SK-N-SH (cell line): ENCODE results near the gene GSTO1. TPM values are rescaled to one million over a fixed set of nuclear protein-coding genes. Genes with fewer than 3 reads are reported as not detected.

Experiments used
- CTCF ChIA-PET: fragments of 300-600, 350-600 bp; formaldehyde crosslinking; extraction: SDS; loops from one replicate; lab custom pipeline; 2021; lab: Yijun Ruan, JAX
- POLR2A ChIA-PET: fragments of 350-600 bp; sonication (Branson Sonifier 250); formaldehyde crosslinking; extraction: SDS; loops from one replicate; lab custom pipeline; 2020; ENCODE audit warnings: antibody characterized with exemption, inconsistent platforms; lab: Yijun Ruan, JAX
- DNase-seq: peaks from one replicate; pipeline ENCODE4 v3.0.0; 2012
- H2AFZ ChIP-seq: fragments of 200-600 bp; sonication (generic); 2 replicates; pipeline ENCODE4 v1.8.1; 2016; ENCODE audit warnings: antibody characterized with exemption, mild to moderate bottlenecking, low read depth
- H3F3A ChIP-seq: fragments of 200-600 bp; sonication (generic); replicated peaks from 2 replicates; pipeline ENCODE3; 2016; ENCODE audit warnings: antibody characterized with exemption, mild to moderate bottlenecking; ENCODE audit not compliant: insufficient read depth
- H3K27ac ChIP-seq, 2 experiments: fragments of 200-500 bp in 1 of 2; fragments of 200-600 bp in 1 of 2; sonication (Bioruptor generic) in 1 of 2; sonication (generic), shearing (Covaris generic) in 1 of 2; 2 replicates each; pipeline versions ENCODE4 v1.5.1 to v1.6.1; 2014 to 2016; ENCODE audit warnings: low read depth in 2 of 2, inconsistent platforms in 1 of 2, low read length in 1 of 2, mild to moderate bottlenecking in 1 of 2, mixed read lengths in 1 of 2
- H3K27me3 ChIP-seq: fragments of 200-600 bp; sonication (generic), shearing (Covaris generic); 2 replicates; pipeline ENCODE4 v1.6.1; 2016; ENCODE audit warnings: mixed run types; ENCODE audit not compliant: insufficient read depth
- H3K36me3 ChIP-seq, 2 experiments: fragments of 200-500 bp in 1 of 2; fragments of 200-600 bp in 1 of 2; sonication (Bioruptor generic) in 1 of 2; sonication (generic) in 1 of 2; replicated peaks in 1 of 2; 2 replicates each; pipeline versions ENCODE3 to v1.5.1; 2014 to 2016; ENCODE audit warnings: low read length in 1 of 2, mild to moderate bottlenecking in 1 of 2; ENCODE audit not compliant: insufficient read depth in 2 of 2, control insufficient read depth in 1 of 2
- H3K4me1 ChIP-seq, 2 experiments: fragments of 200-500 bp in 1 of 2; fragments of 200-600 bp in 1 of 2; sonication (Bioruptor generic) in 1 of 2; sonication (generic), shearing (Covaris generic) in 1 of 2; 2 replicates each; pipeline versions ENCODE4 v1.5.1 to v1.6.1; 2014 to 2016; ENCODE audit warnings: low read depth in 1 of 2, low read length in 1 of 2, mixed run types in 1 of 2; ENCODE audit not compliant: insufficient read depth in 2 of 2, control insufficient read depth in 1 of 2
- H3K4me2 ChIP-seq: fragments of 200-600 bp; sonication (generic), shearing (Covaris generic); 2 replicates; pipeline ENCODE4 v1.6.1; 2017; ENCODE audit warnings: mixed run types
- H3K4me3 ChIP-seq, 2 experiments: fragments of 200-500 bp in 1 of 2; fragments of 200-600 bp in 1 of 2; sonication (Bioruptor generic) in 1 of 2; sonication (generic), shearing (Covaris generic) in 1 of 2; 2 replicates each; pipeline versions ENCODE4 v1.5.1 to v1.8.1; 2014 to 2016; ENCODE audit warnings: low read depth in 2 of 2, inconsistent platforms in 1 of 2, low read length in 1 of 2, mild to moderate bottlenecking in 1 of 2, mixed read lengths in 1 of 2, moderate library complexity in 1 of 2
- H3K79me2 ChIP-seq: fragments of 200-600 bp; sonication (generic); 2 replicates; pipeline ENCODE4 v1.8.1; 2017; ENCODE audit warnings: mild to moderate bottlenecking; ENCODE audit not compliant: insufficient read depth
- H3K9ac ChIP-seq: fragments of 200-600 bp; sonication (generic); 2 replicates; pipeline ENCODE4 v1.6.1; 2017; ENCODE audit warnings: mixed run types
- H3K9me2 ChIP-seq: fragments of 200-600 bp; sonication (generic); 2 replicates; pipeline ENCODE4 v1.6.1; 2017; ENCODE audit warnings: mixed run types
- H3K9me3 ChIP-seq: fragments of 200-600 bp; sonication (generic); 2 replicates; pipeline ENCODE4 v1.6.1; 2017; ENCODE audit warnings: mixed run types, mild to moderate bottlenecking, moderate library complexity
- H4K20me1 ChIP-seq: fragments of 200-600 bp; sonication (generic); 2 replicates; pipeline ENCODE4 v1.6.1; 2017; ENCODE audit warnings: mild to moderate bottlenecking, mixed run types; ENCODE audit not compliant: insufficient read depth
- ELF1 ChIP-seq: IDR thresholded peaks from 2 replicates; pipeline ENCODE4 v1.4.0; 2012
- FOSL2 ChIP-seq: IDR thresholded peaks from 2 replicates; pipeline ENCODE4 v1.4.0; 2012; ENCODE audit warnings: low read depth, mild to moderate bottlenecking, moderate library complexity, borderline replicate concordance
- GABPA ChIP-seq: IDR thresholded peaks from 2 replicates; pipeline ENCODE4 v1.4.0; 2012; ENCODE audit warnings: low read depth, mild to moderate bottlenecking
- JUND ChIP-seq: IDR thresholded peaks from 2 replicates; pipeline ENCODE4 v1.4.0; 2012
- MEF2A ChIP-seq: IDR thresholded peaks from 2 replicates; pipeline ENCODE4 v1.4.0; 2012; ENCODE audit warnings: low read depth, borderline replicate concordance
- MXI1 ChIP-seq: IDR thresholded peaks from 2 replicates; pipeline ENCODE4 v1.6.1; 2012; ENCODE audit warnings: mild to moderate bottlenecking, low read depth, low read length, improper control_type of control experiment
- NRF1 ChIP-seq: IDR thresholded peaks from 2 replicates; pipeline ENCODE4 v1.6.1; 2012; ENCODE audit warnings: low read depth, mild to moderate bottlenecking, low read length
- PBX3 ChIP-seq: IDR thresholded peaks from 2 replicates; pipeline ENCODE4; 2012
- POLR2AphosphoS5 ChIP-seq: IDR thresholded peaks from 2 replicates; pipeline ENCODE4 v1.6.1; 2012; ENCODE audit warnings: low read depth, low read length
- RAD21 ChIP-seq: IDR thresholded peaks from 2 replicates; pipeline ENCODE4 v1.6.1; 2012; ENCODE audit warnings: mild to moderate bottlenecking, low read length
- RCOR1 ChIP-seq: fragments of 150-350 bp; IDR thresholded peaks from 2 replicates; pipeline ENCODE4 v1.6.1; 2017; ENCODE audit warnings: antibody characterized with exemption, low read length
- RXRA ChIP-seq: IDR thresholded peaks from 2 replicates; pipeline ENCODE4 v1.4.0; 2012; ENCODE audit warnings: low read depth, mild to moderate bottlenecking, borderline replicate concordance
- SMC3 ChIP-seq: IDR thresholded peaks from 2 replicates; pipeline ENCODE4 v1.6.1; 2012; ENCODE audit warnings: low read depth, low read length, improper control_type of control experiment
- TCF12 ChIP-seq: IDR thresholded peaks from 2 replicates; pipeline ENCODE4 v1.4.0; 2012
- TEAD4 ChIP-seq: IDR thresholded peaks from 2 replicates; pipeline ENCODE4 v1.4.0; 2012; ENCODE audit warnings: mild to moderate bottlenecking, borderline replicate concordance; ENCODE audit not compliant: insufficient read depth
- USF2 ChIP-seq: fragments of 150-350 bp; IDR thresholded peaks from 2 replicates; pipeline ENCODE4 v1.6.1; 2017; ENCODE audit warnings: antibody characterized with exemption, low read length, low read depth, borderline replicate concordance
- YY1 ChIP-seq: IDR thresholded peaks from 2 replicates; pipeline ENCODE4 v1.4.0; 2012; ENCODE audit warnings: low read depth, mild to moderate bottlenecking
- WGBS: methylation state at CpG from one replicate; pipeline ENCODE4 v1.1.6; 2017; ENCODE audit warnings: low lambda C conversion rate; 5-methylcytosine and 5-hydroxymethylcytosine counted together
- polyA plus RNA-seq, 3 experiments: library from polyadenylated mRNA; depleted of rRNA; stranded (reverse); fragments of >200 nt; gene quantifications; 2 replicates each; pipeline ENCODE4 v1.2.3, GENCODE V29; 2012
- TF ChIP-seq, protein P1 (sequence below): IDR thresholded peaks from 2 replicates; pipeline ENCODE4 v1.4.0; 2012; ENCODE audit warnings: low read depth
- TF ChIP-seq, protein P2 (sequence below): IDR thresholded peaks from 2 replicates; pipeline ENCODE4 v1.4.0; 2012; ENCODE audit warnings: low read depth, borderline replicate concordance
- TF ChIP-seq, protein P3 (sequence below): fragments of 200-600 bp; sonication (generic); IDR thresholded peaks from 2 replicates; pipeline ENCODE4 v1.6.1; 2017; ENCODE audit warnings: antibody characterized with exemption, mild to moderate bottlenecking, moderate library complexity

GSTO1 gene
- polyA plus RNA-seq, 1 of the 3 experiments (the other 2 are of a cell fraction) = 126 TPM

DNA sequence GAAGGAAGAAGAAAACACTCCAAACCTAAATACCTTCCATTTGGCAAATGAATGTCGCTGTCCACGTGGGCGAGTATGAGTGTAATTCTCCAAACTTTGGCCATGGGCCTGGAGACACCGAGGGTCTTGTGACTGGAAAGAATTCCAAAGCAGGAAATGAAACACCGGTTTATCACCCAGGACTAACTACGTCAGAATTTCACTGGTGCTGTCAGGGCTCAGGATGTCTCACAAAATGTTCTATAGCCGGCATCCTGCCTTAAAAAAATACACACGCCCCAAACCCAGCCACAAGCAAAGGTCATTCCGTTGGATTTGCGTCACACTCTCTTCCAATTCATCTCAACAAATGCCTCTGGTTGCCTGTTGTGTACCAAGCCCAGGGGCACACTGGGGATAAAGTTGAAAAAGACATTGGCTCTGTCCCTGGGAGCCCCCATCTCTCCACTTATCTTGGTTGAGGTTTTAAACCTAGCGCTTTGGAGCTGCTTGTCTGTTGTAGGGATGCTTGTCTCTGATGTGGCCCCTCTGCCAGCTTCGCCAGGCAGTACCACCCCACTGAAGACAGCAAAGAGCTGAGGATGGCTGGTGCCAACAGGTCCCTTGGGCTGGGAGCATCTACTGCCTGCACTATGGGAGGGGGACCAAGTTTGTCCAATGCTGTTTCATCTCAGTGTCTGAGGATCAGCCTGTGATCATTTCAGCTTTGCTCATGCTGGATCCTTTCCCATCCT lies 45.5 kb downstream of the GSTO1 start (continued):
- TF ChIP-seq RXRA (no peak), MEF2A (no peak), POLR2AphosphoS5 (no peak), FOSL2 (no peak), NRF1 (no peak)
- TF ChIP-seq, protein P1, sequence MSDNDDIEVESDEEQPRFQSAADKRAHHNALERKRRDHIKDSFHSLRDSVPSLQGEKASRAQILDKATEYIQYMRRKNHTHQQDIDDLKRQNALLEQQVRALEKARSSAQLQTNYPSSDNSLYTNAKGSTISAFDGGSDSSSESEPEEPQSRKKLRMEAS = peak; percentile 82
- TF ChIP-seq, protein P2, sequence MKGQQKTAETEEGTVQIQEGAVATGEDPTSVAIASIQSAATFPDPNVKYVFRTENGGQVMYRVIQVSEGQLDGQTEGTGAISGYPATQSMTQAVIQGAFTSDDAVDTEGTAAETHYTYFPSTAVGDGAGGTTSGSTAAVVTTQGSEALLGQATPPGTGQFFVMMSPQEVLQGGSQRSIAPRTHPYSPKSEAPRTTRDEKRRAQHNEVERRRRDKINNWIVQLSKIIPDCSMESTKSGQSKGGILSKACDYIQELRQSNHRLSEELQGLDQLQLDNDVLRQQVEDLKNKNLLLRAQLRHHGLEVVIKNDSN = peak; percentile 61; the same call in 1 of the 2 replicates
- TF ChIP-seq, protein P3, sequence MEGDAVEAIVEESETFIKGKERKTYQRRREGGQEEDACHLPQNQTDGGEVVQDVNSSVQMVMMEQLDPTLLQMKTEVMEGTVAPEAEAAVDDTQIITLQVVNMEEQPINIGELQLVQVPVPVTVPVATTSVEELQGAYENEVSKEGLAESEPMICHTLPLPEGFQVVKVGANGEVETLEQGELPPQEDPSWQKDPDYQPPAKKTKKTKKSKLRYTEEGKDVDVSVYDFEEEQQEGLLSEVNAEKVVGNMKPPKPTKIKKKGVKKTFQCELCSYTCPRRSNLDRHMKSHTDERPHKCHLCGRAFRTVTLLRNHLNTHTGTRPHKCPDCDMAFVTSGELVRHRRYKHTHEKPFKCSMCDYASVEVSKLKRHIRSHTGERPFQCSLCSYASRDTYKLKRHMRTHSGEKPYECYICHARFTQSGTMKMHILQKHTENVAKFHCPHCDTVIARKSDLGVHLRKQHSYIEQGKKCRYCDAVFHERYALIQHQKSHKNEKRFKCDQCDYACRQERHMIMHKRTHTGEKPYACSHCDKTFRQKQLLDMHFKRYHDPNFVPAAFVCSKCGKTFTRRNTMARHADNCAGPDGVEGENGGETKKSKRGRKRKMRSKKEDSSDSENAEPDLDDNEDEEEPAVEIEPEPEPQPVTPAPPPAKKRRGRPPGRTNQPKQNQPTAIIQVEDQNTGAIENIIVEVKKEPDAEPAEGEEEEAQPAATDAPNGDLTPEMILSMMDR = no peak

DNA sequence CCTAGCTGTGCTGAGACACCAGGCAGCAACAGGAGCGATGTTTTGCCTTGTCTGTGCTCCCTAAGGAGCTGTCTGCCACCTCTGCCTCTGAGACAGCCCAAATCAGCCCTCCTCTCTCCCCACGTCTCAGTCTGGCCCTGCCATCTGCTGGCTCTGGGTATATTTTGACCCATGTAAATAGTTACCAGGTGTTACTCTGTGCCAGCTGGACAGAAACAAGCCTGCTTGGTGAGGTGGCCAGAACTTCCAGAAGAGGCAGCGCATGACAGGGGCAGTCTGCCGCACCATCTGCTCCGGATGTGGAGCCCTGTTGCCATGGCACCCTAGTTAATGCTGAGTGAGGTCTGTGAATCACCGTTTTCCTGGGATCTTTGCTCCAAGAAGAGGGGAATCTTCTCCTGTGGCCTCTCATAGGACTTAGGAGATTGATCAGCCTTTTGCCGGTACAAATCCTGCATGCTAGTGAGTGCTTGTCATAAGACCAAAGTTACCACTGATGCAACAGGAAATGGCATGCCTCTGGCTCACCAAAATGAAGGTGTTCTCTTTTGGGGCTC lies 46.1 kb downstream of the GSTO1 start:
- WGBS = 2% methylated on average over 7 of the region's 7 CpGs
- no peaks in the 10 kb centered on the region for H3K79me2 ChIP-seq
- CTCF ChIA-PET = interaction anchor here (0.6 to 3.5 kb wide), 15 partner anchors 9 to 322 kb away, joined by 3 to 46 read pairs (median 4); partner anchors contain the start of gene ITPRIP
- no peaks in the 10 kb centered on the region for H3K36me3 ChIP-seq
- POLR2A ChIA-PET = interaction anchor here (1.1 kb wide), 1 partner anchor 37 kb away, joined by 3 read pairs; the partner anchor contains the start of gene ITPRIP
- no peaks in the 10 kb centered on the region for H3K27me3 ChIP-seq
- H3K9me2 ChIP-seq = no peaks in the 10 kb centered on the region
- H3K4me2 ChIP-seq = peak overlapping the region; percentile 83
- peak; percentile 83 for DNase-seq
- peak overlapping the region; percentile 82 for H3K9ac ChIP-seq
- peak overlapping the region; percentile 9 to 15; a peak in 3 of 4 replicates for H3K4me3 ChIP-seq
- H3F3A ChIP-seq = peaks cover 19% of the 10 kb centered on the region
- peak overlapping the region; percentile 96 to 98 for H3K27ac ChIP-seq
- no peaks in the 10 kb centered on the region for H3K9me3 ChIP-seq
- H3K4me1 ChIP-seq = peaks cover 22 to 35% of the 10 kb centered on the region in 2 experiments
- H4K20me1 ChIP-seq = no peaks in the 10 kb centered on the region
- H2AFZ ChIP-seq = peak overlapping the region; percentile 50; the same call in 1 of the 2 replicates
- TF ChIP-seq USF2 (no peak), JUND (peak; percentile 44; the same call in 1 of the 2 replicates), TCF12 (peak; percentile 98), RCOR1 (peak; percentile 42; the same call in 1 of the 2 replicates), MXI1 (peak; percentile 84), TEAD4 (no peak), YY1 (no peak), SMC3 (peak; percentile 42; the same call in 1 of the 2 replicates), POLR2AphosphoS5 (peak; percentile 48; the same call in 1 of the 2 replicates), FOSL2 (peak; percentile 64; the same call in 1 of the 2 replicates), ELF1 (no peak), PBX3 (peak; percentile 69), RXRA (no peak), GABPA (peak; percentile 20; the same call in 1 of the 2 replicates), RAD21 (peak; percentile 65), MEF2A (0 out of 2 replicates have a peak, but pooled peaks have one; percentile 16)
- TF ChIP-seq, protein P3 = peak; percentile 39; the same call in 1 of the 2 replicates
- TF ChIP-seq, protein P1 = peak; percentile 80
- TF ChIP-seq, protein P2 = no peak
